ENCODE measurements around the gene S100P.

GRCh38 chr4:6655924-6656323 is 37.8 kb upstream of the S100P start:
- TF ChIP-seq POLR2A (IDR thresholded peaks at IDR 0.05) (no peak), CTCF (IDR thresholded peaks at IDR 0.05) (no peak)
